ENCODE data around the gene PRSS1. TPM values are rescaled to one million over a fixed set of nuclear protein-coding genes. Genes with fewer than 3 reads are reported as not detected.

PRSS1 gene
- total and polyA plus RNA-seq, 8 donors: 10.0 to 233 (median 61.0) TPM; not detected in 3

DNA sequence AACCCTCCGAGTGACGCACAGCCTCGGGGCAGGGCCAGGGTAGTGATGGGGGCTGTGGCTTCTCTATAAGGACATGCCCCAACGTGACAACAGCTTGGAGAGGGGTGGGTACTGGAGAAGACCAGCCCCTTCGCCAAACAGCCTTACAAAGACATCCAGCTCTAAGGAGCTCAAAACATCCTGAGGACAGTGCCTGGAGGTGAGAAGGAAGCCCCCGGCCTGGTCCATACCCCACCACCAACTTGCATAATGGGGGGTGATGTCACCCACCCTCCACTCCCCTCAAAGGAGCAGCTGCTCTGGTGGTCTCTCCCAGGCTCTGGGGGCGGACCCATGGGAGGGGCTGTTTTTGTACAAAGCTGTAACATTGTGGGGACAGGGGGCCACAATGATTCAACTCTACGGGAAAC, 36.6 kb downstream of the PRSS1 start:
- Histone ChIP-seq H3K4me3 (no peak overlapping the region), H3K36me3 (no peaks in the 10 kb centered on the region), H3K9me3 (no peaks in the 10 kb centered on the region), H3K27me3 (peaks cover 0 to 48% (median 6%) of the 10 kb centered on the region in 3 donors), H3K27ac (no peak overlapping the region), H3K4me1 (peaks cover 0 to 9% (median 5%) of the 10 kb centered on the region in 4 donors)
- intact Hi-C loops (cut with DNase I; ENCODE audit: low total_unique reads): loop anchor here (10.0 kb wide), 1 partner anchor 151 kb away; no protein-coding TSS in a partner anchor
- TF ChIP-seq POLR2AphosphoS5 (IDR thresholded peaks at IDR 0.05) (peak in 2 of 3 donors; percentile 37 to 45), EP300 (IDR thresholded peaks at IDR 0.05) (no peak)
- peak in 1 of 2 donors; percentile 60 for DNase-seq
- WGBS, 5 donors: 65 to 80% (median 71%) methylated on average over 7 to 8 of the region's 8 CpGs

DNA sequence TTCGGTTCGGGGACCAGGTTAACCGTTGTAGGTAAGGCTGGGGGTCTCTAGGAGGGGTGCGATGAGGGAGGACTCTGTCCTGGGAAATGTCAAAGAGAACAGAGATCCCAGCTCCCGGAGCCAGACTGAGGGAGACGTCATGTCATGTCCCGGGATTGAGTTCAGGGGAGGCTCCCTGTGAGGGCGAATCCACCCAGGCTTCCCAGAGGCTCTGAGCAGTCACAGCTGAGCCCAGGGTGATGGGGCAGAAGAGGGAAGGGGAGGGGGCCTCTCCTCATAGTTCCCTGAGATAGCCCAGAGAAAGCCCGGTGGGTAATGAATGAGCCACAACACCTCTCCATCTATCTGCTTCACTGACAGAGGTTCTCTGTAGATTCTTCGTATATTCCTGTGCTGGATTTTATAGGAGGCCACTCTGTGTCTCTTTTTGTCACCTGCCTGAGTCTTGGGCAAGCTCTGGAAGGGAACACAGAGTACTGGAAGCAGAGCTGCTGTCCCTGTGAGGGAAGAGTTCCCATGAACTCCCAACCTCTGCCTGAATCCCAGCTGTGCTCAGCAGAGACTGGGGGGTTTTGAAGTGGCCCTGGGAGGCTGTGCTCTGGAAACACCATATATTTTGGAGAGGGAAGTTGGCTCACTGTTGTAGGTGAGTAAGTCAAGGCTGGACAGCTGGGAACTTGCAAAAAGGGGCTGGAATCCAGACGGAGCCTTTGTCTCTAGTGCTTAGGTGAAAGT, 37.9 kb downstream of the PRSS1 start:
- TF ChIP-seq POLR2AphosphoS5 (IDR thresholded peaks at IDR 0.05) (no peak), POLR2A (IDR thresholded peaks at IDR 0.05) (no peak), EP300 (IDR thresholded peaks at IDR 0.05) (no peak)
- TF ChIP-seq, protein P1, sequence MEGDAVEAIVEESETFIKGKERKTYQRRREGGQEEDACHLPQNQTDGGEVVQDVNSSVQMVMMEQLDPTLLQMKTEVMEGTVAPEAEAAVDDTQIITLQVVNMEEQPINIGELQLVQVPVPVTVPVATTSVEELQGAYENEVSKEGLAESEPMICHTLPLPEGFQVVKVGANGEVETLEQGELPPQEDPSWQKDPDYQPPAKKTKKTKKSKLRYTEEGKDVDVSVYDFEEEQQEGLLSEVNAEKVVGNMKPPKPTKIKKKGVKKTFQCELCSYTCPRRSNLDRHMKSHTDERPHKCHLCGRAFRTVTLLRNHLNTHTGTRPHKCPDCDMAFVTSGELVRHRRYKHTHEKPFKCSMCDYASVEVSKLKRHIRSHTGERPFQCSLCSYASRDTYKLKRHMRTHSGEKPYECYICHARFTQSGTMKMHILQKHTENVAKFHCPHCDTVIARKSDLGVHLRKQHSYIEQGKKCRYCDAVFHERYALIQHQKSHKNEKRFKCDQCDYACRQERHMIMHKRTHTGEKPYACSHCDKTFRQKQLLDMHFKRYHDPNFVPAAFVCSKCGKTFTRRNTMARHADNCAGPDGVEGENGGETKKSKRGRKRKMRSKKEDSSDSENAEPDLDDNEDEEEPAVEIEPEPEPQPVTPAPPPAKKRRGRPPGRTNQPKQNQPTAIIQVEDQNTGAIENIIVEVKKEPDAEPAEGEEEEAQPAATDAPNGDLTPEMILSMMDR (IDR thresholded peaks at IDR 0.05): no peak
- no peak for DNase-seq
- intact Hi-C loops (cut with DNase I; ENCODE audit: low total_unique reads): loop anchor here (10.0 kb wide), 1 partner anchor 152 kb away; no protein-coding TSS in a partner anchor
- Histone ChIP-seq H3K36me3 (no peaks in the 10 kb centered on the region), H3K27me3 (peaks cover 0 to 44% (median 6%) of the 10 kb centered on the region in 3 donors), H3K27ac (peak overlapping the region in 1 of 5 donors; percentile 14), H3K4me1 (peaks cover 0 to 9% (median 5%) of the 10 kb centered on the region in 4 donors), H3K4me3 (no peak overlapping the region), H3K9me3 (no peaks in the 10 kb centered on the region)
- 74 to 82% (median 80%) methylated on average over 10 to 11 of the region's 11 CpGs for WGBS, 5 donors

DNA sequence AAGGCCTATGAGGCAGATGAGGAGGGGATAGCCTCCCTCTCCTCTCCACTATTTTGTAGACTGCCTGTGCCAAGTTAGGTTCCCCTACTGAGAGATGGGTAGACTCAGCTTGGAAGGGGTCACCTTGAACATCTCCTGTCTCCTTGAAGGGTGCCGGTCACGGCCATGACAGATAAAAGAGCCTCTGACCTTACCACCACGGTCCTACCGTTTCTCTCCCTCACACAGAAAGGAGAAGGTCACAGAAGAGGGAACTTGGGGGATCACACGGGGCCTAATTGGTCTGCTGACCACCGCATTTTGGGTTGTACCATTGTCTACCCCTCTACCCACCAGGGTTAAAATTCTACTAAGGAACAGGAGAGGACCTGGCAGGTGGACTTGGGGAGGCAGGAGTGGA, 38.5 kb downstream of the PRSS1 start:
- H3K4me3 ChIP-seq: no peak overlapping the region
- no peaks in the 10 kb centered on the region for H3K36me3 ChIP-seq
- peaks cover 0 to 44% (median 3%) of the 10 kb centered on the region in 3 donors for H3K27me3 ChIP-seq
- no peak for DNase-seq
- H3K27ac ChIP-seq: peak overlapping the region in 2 of 5 donors; percentile 20 to 32
- no peaks in the 10 kb centered on the region for H3K9me3 ChIP-seq
- WGBS, 5 donors: 69 to 89% (median 82%) methylated on average over 6 of the region's 6 CpGs
- peaks cover 0 to 8% (median 5%) of the 10 kb centered on the region in 4 donors for H3K4me1 ChIP-seq
- TF ChIP-seq, protein P1 (IDR thresholded peaks at IDR 0.05): no peak
- no peak for TF ChIP-seq EP300 (IDR thresholded peaks at IDR 0.05)
- intact Hi-C loops (cut with DNase I; ENCODE audit: low total_unique reads): loop anchor here (10.0 kb wide), 1 partner anchor 153 kb away; no protein-coding TSS in a partner anchor

DNA sequence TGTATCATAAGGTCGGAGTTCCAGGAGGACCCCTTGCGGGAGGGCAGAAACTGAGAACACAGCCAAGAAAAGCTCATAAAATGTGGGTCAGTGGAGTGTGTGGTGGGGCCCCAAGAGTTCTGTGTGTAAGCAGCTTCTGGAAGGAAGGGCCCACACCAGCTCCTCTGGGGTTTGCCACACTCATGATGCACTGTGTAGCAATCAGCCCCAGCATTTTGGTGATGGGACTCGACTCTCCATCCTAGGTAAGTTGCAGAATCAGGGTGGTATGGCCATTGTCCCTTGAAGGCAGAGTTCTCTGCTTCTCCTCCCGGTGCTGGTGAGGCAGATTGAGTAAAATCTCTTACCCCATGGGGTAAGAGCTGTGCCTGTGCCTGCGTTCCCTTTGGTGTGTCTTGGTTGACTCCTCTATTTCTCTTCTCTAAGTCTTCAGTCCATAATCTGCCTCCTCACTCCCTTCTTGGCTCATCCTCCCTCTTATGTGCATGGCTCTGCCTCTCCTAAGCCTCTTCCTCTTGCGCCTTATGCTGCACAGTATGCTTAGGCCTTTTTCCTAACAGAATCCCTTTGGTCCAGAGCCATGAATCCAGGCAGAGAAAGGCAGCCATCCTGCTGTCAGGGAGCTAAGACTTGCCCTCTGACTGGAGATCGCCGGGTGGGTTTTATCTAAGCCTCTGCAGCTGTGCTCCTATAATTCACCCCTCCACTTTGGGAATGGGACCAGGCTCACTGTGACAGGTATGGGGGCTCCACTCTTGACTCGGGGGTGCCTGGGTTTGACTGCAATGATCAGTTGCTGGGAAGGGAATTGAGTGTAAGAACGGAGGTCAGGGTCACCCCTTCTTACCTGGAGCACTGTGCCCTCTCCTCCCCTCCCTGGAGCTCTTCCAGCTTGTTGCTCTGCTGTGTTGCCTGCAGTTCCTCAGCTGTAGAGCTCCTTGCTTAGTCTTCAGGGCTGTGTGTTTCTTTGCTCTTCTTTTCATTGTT, 39.3 kb downstream of the PRSS1 start:
- DNase-seq: no peak
- intact Hi-C loops (cut with DNase I; ENCODE audit: low total_unique reads): loop anchor here (10.0 kb wide), 1 partner anchor 154 kb away; no protein-coding TSS in a partner anchor
- Histone ChIP-seq H3K36me3 (no peaks in the 10 kb centered on the region), H3K4me3 (peak overlapping the region in 2 of 4 donors; percentile 7 to 17), H3K4me1 (no peaks in the 10 kb centered on the region), H3K9me3 (no peaks in the 10 kb centered on the region), H3K27ac (peak overlapping the region in 2 of 5 donors; percentile 13 to 20), H3K27me3 (peaks cover 0 to 43% (median 3%) of the 10 kb centered on the region in 3 donors)
- TF ChIP-seq, protein P1 (IDR thresholded peaks at IDR 0.05): no peak
- TF ChIP-seq POLR2A (IDR thresholded peaks at IDR 0.05): no peak
- 67 to 79% (median 76%) methylated on average over 9 to 10 of the region's 10 CpGs for WGBS, 5 donors
